Activated B cell treated with CpG ODN at 0.5 μM for 24 hours (primary cell): ENCODE results near the gene PKP4. TPM values are rescaled to one million over a fixed set of nuclear protein-coding genes. Genes with fewer than 3 reads are reported as not detected.

Experiments
- ATAC-seq: fragments of 200-7000 bp; cut with Tn5 transposase; one replicate; pipeline ENCODE4 v1.10.0; 2021; ENCODE audit warnings: low read depth, mild to moderate bottlenecking, moderate library complexity
- CTCF ChIA-PET: fragments of 350-600 bp; sonication (Branson Sonifier 250); formaldehyde crosslinking; loops from one replicate; lab custom pipeline; 2021; ENCODE audit warnings: antibody characterized with exemption; lab: Charles Lee
- POLR2A ChIA-PET: fragments of 350-600 bp; sonication (Branson Sonifier 250); formaldehyde crosslinking; loops from one replicate; lab custom pipeline; 2021; ENCODE audit warnings: antibody characterized with exemption; lab: Charles Lee
- DNase-seq: peaks from one replicate; pipeline ENCODE4 v3.0.0; 2022
- H3K27ac Mint-ChIP-seq: one replicate; pipeline ENCODE4 v1.8.0; 2020; ENCODE audit warnings: mixed read lengths
- H3K27me3 Mint-ChIP-seq: one replicate; pipeline ENCODE4 v1.8.0; 2021; ENCODE audit warnings: mixed read lengths
- H3K36me3 Mint-ChIP-seq: one replicate; pipeline ENCODE4 v1.8.0; 2021; ENCODE audit warnings: low read depth, mixed read lengths
- H3K4me1 Mint-ChIP-seq: one replicate; pipeline ENCODE4 v1.8.0; 2021; ENCODE audit warnings: mixed read lengths
- H3K4me3 Mint-ChIP-seq: one replicate; pipeline ENCODE4 v1.8.0; 2020; ENCODE audit warnings: mild to moderate bottlenecking, mixed read lengths
- H3K9me3 Mint-ChIP-seq: one replicate; pipeline ENCODE4 v1.8.0; 2020; ENCODE audit warnings: mixed read lengths
- CTCF ChIP-seq: fragments of 200-600 bp; IDR thresholded peaks from one replicate; pipeline ENCODE4 v1.8.0; 2022; ENCODE audit warnings: antibody characterized with exemption, mild to moderate bottlenecking
- intact Hi-C: fragments of 100-400 bp; cut with micrococcal nuclease; formaldehyde crosslinking; loops from one replicate; pipeline ENCODE4 v1.15.1; 2024
- total RNA-seq: library from RNA; stranded (reverse); gene quantifications from 2 replicates; pipeline ENCODE4 v1.2.3, GENCODE V29; 2022

PKP4 gene
- total RNA-seq, 1 donor from 2014 or later: 6.5 TPM

DNA sequence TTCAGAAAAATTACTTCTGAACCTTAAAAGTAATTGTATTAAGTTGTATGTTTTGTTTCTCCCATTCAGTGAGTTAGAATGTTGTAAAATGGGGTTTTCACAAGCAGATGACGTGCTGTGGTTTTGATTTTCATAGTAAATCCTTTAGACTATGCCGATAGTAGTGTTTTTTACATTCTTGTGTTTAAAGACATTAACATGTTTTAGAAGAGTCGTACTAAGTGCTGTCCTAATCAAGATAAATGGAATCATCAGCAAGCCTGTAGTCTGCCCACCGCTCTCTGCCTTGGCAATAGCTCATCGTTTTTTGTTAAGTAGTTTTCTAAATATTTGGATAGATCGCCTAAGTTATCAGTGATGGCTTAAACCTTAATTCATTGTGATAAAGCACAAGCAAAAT, 21.5 kb downstream of the PKP4 start:
- Mint-ChIP-seq H3K27me3 (no peaks in the 10 kb centered on the region), H3K4me1 (peaks cover 3% of the 10 kb centered on the region), H3K4me3 (no peak overlapping the region), H3K27ac (no peak overlapping the region), H3K9me3 (no peaks in the 10 kb centered on the region), H3K36me3 (no peaks in the 10 kb centered on the region)
- ChIA-PET CTCF (no interaction called here), POLR2A (no interaction called here)
- intact Hi-C loops: no loop called here
- ATAC-seq (no peak), DNase-seq (no peak)
- TF ChIP-seq CTCF: no peak

- CTCF ChIA-PET: no interaction called here
- H3K36me3 Mint-ChIP-seq: no peaks in the 10 kb centered on the region
Measured at GRCh38 chr2:158478816-158479215, 22.1 kb downstream of the PKP4 start.

GRCh38 chr2:158481116-158481515, 24.4 kb downstream of the PKP4 start:
- ATAC-seq: no peak
- intact Hi-C loops: no loop called here
- no peaks in the 10 kb centered on the region for H3K9me3 Mint-ChIP-seq
- no peak overlapping the region for H3K27ac Mint-ChIP-seq
- no peaks in the 10 kb centered on the region for H3K36me3 Mint-ChIP-seq
- CTCF ChIA-PET: no interaction called here
- no peaks in the 10 kb centered on the region for H3K27me3 Mint-ChIP-seq
- no peak for DNase-seq
- POLR2A ChIA-PET: no interaction called here
- peaks cover 3% of the 10 kb centered on the region for H3K4me1 Mint-ChIP-seq
- no peak overlapping the region for H3K4me3 Mint-ChIP-seq
- no peak for TF ChIP-seq CTCF

More at GRCh38 chr2:158478816-158479215, 22.1 kb downstream of the PKP4 start:
- H3K4me1 Mint-ChIP-seq: peaks cover 3% of the 10 kb centered on the region
- H3K27ac Mint-ChIP-seq: no peak overlapping the region
- no peaks in the 10 kb centered on the region for H3K9me3 Mint-ChIP-seq
- ATAC-seq (no peak), DNase-seq (no peak)
- no peak for TF ChIP-seq CTCF
- POLR2A ChIA-PET: no interaction called here
- no peak overlapping the region for H3K4me3 Mint-ChIP-seq
- no peaks in the 10 kb centered on the region for H3K27me3 Mint-ChIP-seq
- intact Hi-C loops: no loop called here

- TF ChIP-seq CTCF: no peak
- intact Hi-C loops: no loop called here
- no peaks in the 10 kb centered on the region for H3K9me3 Mint-ChIP-seq
- no peaks in the 10 kb centered on the region for H3K4me1 Mint-ChIP-seq
- H3K27me3 Mint-ChIP-seq: no peaks in the 10 kb centered on the region
- no peak for DNase-seq
- no peaks in the 10 kb centered on the region for H3K36me3 Mint-ChIP-seq
- POLR2A ChIA-PET: no interaction called here
- CTCF ChIA-PET: no interaction called here
- no peak overlapping the region for H3K4me3 Mint-ChIP-seq
- ATAC-seq: no peak
- no peak overlapping the region for H3K27ac Mint-ChIP-seq
Measured at GRCh38 chr2:158482594-158482993, 25.8 kb downstream of the PKP4 start.

- Mint-ChIP-seq H3K27me3 (no peaks in the 10 kb centered on the region), H3K27ac (no peak overlapping the region), H3K9me3 (no peaks in the 10 kb centered on the region), H3K36me3 (no peaks in the 10 kb centered on the region), H3K4me1 (no peaks in the 10 kb centered on the region), H3K4me3 (no peak overlapping the region)
- ATAC-seq (no peak), DNase-seq (no peak)
- intact Hi-C loops: no loop called here
- POLR2A ChIA-PET: no interaction called here
- CTCF ChIA-PET: no interaction called here
- TF ChIP-seq CTCF: no peak
Measured at GRCh38 chr2:158484892-158485556, 28.3 kb downstream of the PKP4 start.
